Activated CD4-positive, alpha-beta T cell treated with anti-CD3 and anti-CD28 coated beads, Interleukin-2, amount 50 U/mL, for 4 hours (primary cell): Measurements from ENCODE around the gene RSAD2.

ENCODE experiments used
- DNase-seq, 2 experiments: peaks; one replicate each; pipeline ENCODE4 v3.0.0-alpha.2; 2020

The RSAD2 gene

DNA sequence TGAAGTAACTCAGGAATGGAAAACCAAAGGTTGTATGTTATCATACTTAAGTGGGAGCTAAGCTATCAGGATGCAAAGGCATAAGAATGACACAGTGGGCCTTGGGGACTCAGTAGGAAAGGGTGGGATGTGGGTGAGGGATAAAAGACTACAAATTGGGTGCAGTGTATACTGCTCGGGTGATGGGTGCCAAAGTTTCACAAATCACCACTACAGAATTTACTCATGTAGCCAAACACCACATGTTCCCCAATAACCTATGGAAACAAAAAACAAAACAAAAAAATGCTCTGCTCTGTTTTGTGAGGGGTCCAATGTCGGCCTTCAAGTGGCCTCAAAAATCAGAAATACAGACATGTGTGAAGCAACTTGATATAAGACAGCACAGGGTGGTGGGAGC lies 30.7 kb downstream of the RSAD2 start:
- DNase-seq, result no peak

GRCh38 chr2:6909431-6910385 lies 32.1 kb downstream of the RSAD2 start:
- no peak for DNase-seq

DNA sequence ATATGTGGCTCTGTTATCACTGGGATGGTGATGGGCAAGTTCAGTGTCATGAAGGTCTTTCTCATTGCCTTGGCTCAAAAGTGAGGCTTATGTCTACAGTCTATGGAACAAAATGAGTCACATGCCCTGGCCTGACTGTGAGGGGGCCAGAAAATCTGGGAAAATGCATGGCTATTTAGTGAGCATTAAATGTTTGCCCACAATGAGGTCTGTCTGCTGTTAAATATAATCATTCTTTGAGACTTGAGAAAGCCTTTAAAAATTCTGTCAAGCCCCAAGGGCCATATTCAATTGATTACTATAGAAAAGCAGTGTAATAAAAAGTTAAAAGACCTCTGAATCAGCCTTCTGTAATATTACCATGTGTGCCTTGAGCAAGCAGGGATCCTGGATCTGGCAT lies 34.1 kb downstream of the RSAD2 start:
- DNase-seq, result no peak

DNA sequence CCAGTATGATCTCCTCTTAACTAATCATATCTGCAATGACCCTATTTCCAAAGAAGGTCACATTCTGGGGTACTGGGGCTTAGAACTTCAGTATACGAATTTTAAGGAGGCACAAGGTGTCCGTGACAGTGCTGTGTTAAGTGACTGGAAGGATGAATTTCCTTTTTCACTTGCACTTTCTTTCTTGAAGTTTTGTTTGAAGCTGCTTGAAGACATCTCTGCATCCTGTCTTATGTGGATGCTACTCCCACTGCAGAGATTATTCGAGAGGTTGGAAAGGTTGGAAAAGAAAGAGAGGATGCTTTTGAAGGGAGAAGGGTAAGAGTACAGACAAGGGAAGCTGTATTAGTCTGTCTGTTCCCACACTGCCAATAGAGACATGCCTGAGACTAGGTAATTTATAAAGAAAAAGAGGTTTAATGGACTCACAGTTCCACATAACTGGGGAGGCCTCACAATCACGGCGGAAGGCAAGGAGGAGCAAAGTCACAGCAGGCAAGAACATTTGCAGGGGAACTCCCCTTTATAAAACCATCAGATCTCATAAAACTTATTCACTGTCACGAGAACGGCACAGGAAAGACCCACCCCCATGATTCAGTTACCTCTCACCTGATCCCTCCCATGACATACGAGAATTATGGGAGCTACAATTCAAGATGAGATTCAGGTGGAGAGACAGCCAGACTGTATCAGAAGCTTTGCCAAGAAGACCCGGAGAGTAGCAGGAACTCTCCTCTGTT lies 36.0 kb downstream of the RSAD2 start:
- peak; percentile 57 to 63 for DNase-seq

DNA sequence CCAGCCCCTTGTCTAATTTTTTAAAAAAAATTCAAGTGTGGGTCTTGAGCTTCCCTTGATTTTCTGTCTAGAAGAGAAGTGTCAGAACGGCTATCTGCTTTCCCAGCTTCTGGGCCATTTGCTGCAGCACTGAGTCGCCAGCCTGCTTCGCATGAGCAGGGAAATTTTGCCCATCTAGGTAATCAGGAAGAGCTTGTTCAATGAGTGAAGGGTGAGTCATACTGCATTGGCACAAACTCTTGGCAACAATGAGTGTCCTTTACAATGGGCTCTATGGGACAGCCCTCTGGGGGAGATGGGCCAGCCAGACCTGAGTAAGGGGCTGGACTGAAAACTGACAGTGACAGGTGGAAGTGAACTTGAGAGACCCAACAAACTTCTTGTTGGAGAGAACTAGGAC lies 37.3 kb downstream of the RSAD2 start:
- peak in 1 of 2 experiments; percentile 28 for DNase-seq

DNA sequence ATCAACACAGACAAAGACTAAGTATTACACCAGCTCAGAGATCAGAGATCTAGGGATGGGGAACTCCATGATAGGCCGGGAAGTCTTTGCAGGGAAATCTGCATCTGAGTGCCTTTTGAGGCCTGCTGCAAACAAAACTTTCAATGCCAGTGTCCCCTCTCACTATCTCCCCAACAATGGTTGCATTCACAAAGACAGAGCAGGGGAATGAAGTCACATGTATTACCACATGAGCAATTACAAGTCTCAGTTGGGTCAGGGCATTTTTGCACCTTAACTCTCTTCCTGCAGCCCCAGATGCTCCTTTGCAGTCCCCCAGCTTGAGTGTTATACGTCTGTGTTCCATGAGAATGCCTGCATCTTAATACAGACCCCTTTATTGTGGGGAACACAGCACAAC lies 37.8 kb downstream of the RSAD2 start:
- no peak for DNase-seq

DNA sequence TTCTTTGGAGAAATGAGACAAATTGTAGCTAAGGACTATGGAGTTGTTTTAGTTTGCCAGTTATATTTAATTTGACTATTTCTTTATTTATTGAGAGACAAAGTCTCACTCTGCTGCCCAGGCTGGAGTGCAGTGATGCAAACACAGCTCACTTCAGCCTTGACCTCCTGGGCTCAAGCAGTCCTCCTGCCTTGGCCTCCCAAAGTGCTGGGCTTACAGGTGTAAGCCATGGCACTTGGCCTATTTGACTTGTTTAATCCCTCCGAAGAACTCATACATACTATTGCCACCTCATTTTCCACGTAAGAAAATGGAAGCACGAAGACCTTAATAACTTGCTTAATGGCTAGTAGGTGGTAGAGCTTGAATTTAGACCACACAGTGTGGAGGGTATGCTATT lies 38.6 kb downstream of the RSAD2 start:
- DNase-seq, result no peak

DNA sequence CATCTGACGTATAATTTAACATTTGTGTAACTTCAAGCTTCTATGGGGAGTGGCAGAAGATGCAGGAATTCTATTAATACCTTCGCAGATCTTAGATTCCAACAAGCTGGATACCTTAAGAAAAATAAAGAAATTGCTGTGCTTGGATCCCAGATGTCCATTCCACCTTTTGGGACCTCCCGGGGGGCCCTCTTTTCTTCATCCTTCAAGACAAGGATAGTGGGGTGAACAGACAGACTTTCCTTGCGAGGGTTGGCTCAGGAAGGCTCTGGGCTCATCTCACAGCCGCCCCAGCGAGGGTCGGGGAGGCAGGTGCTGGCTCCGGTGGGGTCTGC lies 39.1 kb downstream of the RSAD2 start:
- no peak for DNase-seq

DNA sequence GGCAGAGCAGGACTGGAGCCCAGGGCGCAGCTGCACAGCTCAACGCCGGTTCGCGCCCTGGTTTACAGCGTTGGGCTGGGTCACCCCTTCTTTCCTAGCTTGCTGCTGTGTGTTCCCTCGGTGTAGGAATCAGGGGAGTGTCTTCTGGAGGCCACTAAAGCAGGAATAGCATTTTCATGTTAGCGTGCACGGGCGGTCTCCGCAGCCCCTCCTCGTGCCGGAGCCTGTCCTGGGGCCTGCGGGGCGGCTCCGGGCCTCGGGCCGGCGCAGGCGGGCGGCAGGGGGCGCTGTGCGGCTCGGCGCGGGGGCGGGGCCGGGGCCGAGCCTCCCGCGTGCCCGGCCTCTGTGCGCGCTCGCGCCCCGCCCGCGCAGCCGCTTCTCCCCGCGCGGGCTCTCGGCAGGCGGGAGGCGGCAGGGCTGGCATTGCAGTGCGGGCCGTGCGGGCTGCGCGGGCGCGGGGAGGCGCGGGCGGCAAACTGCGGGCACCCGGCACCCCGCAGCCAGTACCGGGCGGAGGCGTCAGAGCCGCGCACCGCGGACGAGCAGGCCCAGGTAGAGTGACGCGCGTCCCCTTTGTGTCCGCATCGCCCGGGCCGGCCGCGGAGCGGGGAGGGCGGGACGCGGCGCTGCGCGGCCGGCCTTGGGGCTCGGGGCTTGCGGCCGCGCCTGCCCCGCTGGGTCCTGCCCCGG lies 39.6 kb downstream of the RSAD2 start, which contains the start of gene RNF144A:
TSS of gene RNF144A (plus strand) at position 342 of the 690 bp plus-strand sequence. CDS start 79,515 bp downstream, outside the sequence.
- DNase-seq, result peak; percentile 59 to 60

DNA sequence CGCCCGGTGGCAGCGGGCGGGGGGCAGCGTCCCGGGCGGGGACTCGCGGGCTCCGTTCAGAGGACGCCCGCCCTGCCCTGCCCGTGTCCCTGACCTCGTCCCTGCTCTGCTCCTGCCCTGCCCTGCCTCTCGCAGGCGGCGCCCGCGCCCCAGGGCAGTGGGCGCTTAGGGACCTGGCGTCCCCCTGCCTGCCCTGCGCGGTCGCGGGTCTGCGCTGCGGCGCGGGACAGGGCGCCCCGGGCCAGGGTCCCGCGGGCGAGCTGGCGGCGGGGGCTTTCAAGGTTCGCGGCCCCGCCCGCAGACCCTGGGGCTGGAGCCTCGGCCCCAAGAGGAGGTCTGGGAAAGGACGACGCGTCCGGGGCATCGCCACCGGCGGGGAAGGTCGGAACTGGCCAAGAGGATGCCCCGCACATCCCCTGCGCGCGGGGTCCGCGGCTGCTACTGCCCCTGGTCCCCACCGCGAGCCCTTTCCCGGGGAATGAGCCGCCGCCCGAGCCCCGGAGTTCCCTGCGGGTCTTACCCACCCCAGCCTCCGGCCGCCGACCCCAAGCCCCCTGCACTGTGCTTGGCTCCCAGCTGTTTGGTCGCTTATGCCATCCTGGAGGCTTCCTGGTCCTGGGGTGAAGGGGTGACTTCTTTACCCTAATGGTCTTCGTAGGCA lies 40.3 kb downstream of the RSAD2 start:
- DNase-seq, result no peak

- DNase-seq, result no peak
These were observed 42.5 kb downstream of the RSAD2 start for GRCh38 chr2:6919901-6920742.

DNA sequence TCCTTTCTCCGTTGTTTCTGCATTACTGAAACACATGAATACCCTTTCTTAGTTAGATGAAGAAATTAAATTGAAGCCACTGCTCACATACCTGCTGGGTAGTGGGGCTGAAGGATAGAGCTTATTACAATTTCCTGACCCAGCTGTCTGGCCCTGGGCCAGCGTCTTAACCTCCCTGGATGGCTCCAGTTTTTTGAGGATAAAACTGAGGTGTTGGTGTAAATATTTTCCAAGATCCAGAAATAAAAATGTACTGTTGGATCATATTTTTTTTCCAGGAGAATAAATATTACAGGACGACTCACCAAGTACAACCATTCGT lies 43.1 kb downstream of the RSAD2 start:
- DNase-seq, result no peak

- no peak for DNase-seq
These were observed 43.8 kb downstream of the RSAD2 start for GRCh38 chr2:6921321-6921922.

DNA sequence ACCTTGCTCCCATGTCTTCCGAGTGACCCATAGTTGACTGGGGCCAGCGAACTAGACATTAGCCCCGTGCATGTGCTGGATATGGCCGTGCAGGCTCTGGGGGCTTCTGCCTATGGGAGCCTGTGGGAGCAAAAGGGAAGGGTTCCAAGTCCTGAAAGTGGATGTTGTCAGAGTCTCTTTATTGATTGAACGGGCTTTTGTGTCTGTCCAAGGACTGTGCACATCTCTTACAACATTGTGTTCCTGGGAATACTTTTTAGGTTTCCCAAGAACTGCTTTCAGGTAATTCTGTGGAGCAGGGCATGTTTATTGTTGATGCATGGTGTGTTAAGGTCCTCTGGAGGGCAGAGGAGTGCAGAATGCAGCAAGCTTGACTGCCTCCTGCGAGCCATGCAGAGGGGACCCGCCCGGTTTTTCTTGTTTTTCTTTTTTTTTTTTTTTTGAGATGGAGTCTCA lies 44.7 kb downstream of the RSAD2 start:
- DNase-seq, result no peak

DNA sequence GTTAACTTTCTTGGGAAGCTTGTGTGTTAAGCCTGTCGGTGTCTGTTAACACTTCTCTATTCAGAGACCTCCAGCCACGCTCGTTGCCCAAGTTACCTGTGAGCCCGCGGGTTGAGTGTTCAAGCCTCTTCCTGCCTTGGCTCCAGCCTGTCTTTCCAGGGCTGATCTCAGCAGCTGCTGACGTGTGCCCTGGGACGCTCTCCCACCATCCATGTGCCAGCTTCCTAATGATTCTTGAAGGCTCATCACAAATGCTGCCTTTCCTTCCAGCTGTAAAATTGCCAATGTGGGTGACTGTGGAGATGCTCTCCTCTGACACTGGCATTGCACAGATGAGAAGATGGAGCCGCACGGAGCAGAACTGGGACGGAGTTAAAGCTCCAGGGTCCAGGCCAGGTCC lies 45.7 kb downstream of the RSAD2 start:
- no peak for DNase-seq

DNA sequence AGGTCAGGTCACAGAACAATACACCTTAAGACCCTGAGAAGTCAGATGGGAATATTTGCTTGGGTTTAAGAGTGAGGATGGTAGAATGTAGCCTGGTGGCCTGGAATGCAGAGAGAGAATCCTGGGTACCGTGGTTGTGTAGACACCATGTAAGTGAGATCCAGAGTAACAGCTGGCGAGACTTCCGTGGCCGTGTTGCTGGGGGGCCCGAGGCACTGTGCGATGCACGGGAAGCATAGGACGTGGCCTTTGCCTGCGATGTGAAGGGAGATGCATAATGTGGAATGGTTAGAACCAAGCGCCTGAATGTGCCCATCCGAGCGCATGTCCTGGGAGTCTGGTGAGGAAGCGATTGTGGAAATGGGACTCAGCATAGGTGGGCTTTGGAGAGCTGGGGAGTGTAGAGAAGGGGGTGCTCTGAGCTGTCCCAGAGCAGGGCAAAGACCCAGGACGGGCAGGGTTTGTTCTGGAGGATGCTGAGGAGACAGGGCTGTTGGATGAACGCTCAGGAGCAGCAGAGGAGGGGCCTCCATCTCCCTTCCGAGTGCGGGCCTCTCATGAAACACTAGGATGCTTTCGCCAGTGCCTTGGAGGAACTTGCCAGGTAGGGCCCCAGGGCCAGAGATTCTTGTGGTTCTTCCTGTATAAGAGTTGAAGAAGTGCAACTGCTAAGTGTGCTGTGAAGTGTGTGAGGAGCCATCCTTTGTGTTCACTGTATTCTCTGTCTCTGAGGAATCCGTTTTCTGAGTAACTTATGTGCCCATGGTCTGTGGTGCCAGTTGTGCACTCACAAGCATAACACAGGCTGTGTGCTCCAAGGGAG lies 46.7 kb downstream of the RSAD2 start:
- DNase-seq, result no peak

- DNase-seq, result no peak
These were observed 47.4 kb downstream of the RSAD2 start for GRCh38 chr2:6924924-6925409.

DNA sequence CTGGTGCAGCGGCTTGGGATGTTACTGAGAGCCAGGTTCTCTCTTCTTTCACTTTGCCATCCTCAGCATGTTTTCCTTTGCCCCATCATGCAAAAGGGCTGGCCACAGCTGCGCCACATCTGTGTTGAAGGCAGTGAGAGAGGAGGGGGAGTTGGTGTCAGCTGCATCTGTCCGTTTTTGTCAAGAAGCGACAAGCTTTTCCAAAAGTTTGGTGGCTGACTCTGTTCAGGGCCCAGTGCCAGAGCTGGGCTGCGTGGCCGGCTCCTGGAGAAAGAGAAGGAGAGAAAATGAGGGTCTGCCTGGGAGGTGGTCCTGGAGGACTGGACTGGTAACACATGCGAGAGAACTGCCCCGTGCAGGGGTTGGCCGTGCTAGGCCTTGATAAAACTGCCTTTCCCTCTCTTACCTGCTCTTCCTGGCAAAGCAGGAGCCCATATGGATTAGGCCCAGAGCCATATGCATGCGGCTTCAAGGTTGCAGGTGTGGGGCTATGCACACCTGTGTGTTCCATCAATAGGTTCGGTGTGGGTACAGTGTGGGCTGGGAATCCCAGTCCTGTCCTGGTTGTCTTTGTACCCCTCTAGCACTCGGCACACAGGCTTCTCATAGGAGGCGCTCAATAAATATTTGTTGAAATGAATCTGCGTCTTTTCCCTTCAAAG lies 48.6 kb downstream of the RSAD2 start:
- DNase-seq, result no peak

- DNase-seq, result no peak
These were observed 49.6 kb downstream of the RSAD2 start for GRCh38 chr2:6927186-6927585.

GRCh38 chr2:6927753-6928152 lies 50.2 kb downstream of the RSAD2 start:
- DNase-seq, result no peak
